Muscle of arm (tissue), 12 donors: ENCODE results near the gene TUBB4B. TPM values are rescaled to one million over a fixed set of nuclear protein-coding genes. Genes with fewer than 3 reads are reported as not detected.
A peak's percentile ranks its signal among the peaks of the same experiment; 100 is the strongest.

Source experiments
- DNase-seq: peaks from one replicate; pipeline ENCODE4 v3.0.0-alpha.2; 2013
- polyA plus RNA-seq, 12 donors: library from polyadenylated mRNA; unstranded; fragments of 120-200 nt; gene quantifications; one replicate each; pipeline ENCODE4 v1.2.1, GENCODE V29; 2013; ENCODE audit not compliant: insufficient read length in 12 of 12

Gene TUBB4B
- polyA plus RNA-seq, 12 donors = 121 to 306 (median 157) TPM; not detected in 1

DNA sequence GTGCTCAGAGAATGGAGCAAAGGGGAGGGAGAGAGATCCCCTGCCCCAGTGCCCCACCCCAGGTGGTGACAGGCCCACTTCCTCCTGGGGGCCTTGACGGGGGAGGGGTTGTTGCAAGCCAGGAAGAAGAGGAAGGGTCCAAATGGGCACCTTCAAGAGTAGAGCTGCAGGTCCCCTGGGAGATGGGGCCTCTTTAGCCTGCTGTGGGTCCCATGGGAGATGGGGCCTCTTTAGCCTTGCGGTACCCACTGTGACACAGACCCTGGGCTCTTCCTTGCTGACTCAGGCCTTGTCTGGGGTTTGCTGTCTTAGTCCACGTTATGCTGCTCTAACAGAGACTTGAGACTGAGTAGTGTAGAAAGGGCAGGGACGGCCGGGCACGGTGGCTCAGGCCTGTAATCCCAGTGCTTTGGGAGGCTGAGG is 26.9 kb downstream of the TUBB4B start:
- DNase-seq = no peak

GRCh38 chr9:137268538-137269201 is 27.6 kb downstream of the TUBB4B start:
- no peak for DNase-seq

DNA sequence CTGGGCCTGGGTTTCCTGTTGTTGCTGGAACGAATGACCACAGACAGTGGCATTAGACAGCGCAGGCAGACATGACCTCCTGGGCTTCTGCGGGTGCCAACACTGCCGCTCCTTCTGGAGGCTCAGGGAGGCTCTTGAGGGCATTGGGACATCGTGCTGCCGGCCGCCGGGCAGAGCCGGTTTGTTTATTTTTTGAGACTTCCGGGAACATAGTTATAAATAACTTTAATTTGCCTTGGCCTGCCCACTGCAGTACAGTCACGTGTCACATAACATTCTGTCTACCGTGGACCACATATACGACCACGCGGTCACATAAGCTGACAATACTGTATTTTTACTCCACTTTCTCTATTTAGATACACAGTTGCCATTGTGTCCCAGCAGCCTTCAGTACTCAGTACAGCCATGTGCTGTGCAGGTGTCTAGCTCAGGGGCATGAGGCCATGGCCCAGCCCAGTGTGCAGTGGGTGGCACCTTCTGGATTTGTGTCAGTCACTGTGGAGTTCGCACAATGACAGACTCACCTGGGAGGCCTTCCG is 28.2 kb downstream of the TUBB4B start:
- no peak for DNase-seq

GRCh38 chr9:137270929-137271695 is 30.0 kb downstream of the TUBB4B start:
- DNase-seq = no peak

DNA sequence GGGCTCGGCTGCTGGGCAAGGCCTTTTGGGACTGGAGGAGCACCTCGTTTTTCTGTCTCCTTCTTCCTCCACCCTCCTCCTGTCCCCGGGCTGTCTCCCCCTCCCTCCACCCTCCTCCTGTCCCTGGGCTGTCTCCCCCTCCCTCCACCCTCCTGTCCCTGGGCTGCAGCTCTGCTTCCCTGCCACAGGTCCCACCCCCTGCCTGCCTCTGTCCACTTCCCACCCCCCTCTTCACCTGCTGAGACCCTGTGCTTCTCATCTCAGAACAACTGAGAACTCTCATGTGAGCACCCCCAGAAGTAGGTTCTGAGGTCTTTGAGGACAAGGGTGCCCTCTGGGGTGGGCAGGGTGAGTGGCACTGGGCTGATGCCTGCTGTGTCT is 30.6 kb downstream of the TUBB4B start:
- no peak for DNase-seq

DNA sequence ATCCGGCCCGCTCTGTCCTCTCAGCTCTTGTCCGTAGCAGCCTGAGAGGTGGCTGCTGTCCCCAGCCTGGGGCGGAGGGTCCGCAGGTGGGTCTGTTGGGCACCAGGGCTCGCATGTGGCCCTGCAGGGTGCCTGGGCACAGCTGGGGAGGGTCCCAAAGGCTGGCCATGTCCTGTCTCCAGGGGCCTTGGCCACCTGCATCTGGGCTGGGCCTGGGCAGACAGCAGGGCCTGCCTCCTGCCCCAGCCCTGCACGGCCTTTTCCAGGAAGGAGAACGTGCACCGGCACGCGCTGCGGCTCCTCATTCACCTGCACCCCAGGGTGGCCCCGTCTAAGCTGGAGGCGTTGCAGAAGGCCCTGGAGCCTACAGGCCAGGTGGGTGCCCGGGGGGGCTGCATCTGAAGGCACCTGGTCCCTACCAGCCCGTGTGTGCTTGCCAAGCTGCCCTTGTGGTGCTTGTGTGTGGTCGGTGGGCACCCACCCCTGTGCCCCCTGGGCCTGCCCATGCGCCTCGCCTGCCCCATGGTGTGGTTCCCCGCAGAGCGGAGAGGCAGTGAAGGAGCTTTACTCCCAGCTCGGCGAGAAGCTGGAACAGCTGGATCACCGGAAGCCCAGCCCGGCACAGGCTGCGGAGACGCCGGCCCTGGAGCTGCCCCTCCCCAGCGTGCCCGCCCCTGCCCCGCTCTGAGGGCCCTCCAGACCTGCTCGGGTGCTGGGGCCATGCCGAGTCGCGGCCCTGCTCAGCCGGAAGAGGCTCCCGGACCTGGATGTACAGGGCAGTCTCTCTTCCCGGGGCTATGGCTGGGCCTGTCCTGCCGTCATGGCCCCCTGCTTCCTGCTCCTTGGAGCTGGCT is 31.4 kb downstream of the TUBB4B start:
- no peak for DNase-seq

GRCh38 chr9:137273095-137273490 is 32.0 kb downstream of the TUBB4B start:
- no peak for DNase-seq

- DNase-seq = no peak
These were observed 32.7 kb downstream of the TUBB4B start for GRCh38 chr9:137273611-137274320.

- DNase-seq = no peak
These were observed 34.1 kb downstream of the TUBB4B start for GRCh38 chr9:137275203-137275587.

GRCh38 chr9:137275588-137276472 is 34.7 kb downstream of the TUBB4B start:
- no peak for DNase-seq

DNA sequence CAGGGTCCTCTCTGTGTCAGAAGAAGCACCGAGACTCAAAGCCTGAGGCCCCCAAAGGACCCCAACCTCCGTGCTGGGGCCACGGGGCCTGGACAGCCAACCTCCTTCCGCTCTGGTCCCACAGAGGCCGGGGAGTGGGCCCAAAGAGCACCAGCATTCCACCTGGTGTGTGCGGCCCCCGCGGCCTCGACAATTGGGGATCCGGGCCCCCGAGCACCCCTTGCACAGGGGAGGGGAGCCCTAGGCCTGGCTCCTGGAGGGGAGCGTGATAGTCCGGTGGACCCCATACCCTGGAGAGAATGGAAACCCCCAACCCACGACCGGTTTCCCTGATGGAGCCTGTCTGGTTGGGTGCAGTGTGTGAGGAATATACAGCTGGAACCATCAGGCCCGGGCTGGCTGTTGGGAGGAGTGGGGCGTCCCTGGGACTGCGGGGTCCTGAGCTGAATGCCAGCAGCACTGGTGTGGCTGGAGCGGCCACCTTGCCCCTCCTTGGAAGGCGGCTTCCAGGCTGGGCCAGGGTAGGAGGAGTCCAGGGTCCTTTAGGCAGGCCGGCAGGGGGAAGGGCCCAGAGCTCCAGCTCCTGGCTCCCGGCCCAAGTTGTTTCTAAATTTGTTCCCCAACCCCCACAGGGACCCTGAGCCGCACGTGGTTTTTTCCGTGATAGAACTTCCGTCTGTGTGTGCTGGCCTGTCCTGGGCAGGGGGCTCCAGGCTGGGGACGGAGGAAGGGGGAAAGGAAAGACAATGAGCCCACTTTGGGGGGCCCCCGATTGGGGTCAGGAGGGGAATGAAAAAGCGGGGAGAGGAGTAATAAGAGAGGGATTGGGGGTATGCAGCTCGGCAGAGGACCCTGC is 35.6 kb downstream of the TUBB4B start:
- peak; percentile 87 for DNase-seq

- DNase-seq = peak; percentile 58
These were observed 36.4 kb downstream of the TUBB4B start, which contains the start of gene TOR4A for GRCh38 chr9:137277329-137278041. Gene TOR4A, plus strand, starts transcription at chr9:137277726. Its CDS starts 964 bp downstream, at chr9:137278690.

DNA sequence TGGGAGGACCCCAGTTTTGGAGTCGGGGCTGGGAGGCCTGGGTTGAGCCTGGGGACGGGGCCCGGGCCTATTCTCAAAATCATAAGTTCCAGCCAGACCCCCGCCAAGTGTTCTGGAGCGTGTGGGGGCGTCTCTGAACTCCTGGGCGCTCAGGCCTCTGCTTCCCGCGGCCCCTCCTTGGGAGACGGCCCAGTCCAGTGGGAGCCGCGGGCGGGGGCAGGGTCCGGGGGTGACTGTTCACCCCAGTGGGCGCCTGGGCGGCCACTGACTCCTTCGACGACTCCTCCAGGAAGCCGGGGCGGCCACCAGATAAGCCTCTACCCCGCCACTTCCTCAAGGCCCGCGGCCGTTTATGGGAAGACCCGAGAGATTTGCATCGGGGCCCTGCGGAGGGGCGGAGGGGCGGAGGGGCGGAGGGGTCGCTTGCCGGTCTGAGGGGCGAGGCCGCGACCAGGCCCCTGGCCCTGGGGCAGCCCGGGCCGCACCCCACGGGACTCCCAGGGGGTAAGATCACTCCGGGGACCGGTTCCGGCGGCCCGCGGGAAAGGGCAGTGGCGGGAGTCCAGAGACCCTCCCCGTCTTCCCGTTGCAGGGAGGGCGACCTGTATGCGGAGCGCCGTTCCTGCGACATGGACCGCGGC is 37.1 kb downstream of the TUBB4B start:
- no peak for DNase-seq

GRCh38 chr9:137278721-137279711 is 37.9 kb downstream of the TUBB4B start:
- no peak for DNase-seq

- no peak for DNase-seq
These were observed 38.8 kb downstream of the TUBB4B start for GRCh38 chr9:137279741-137280473.
